HCT116 (cell line): ENCODE measurements around the gene WIF1. TPM values are rescaled to one million over a fixed set of nuclear protein-coding genes. Genes with fewer than 3 reads are reported as not detected.

Source experiments
- ATAC-seq: fragments of 200-7000 bp; cut with Tn5 transposase; 2 replicates; pipeline ENCODE4 v1.9.1; 2020; ENCODE audit warnings: mild to moderate bottlenecking, moderate library complexity
- BruUV-seq: library from RNA; stranded (reverse); fragments of 400-500 nt; replicated peaks from 2 replicates; lab custom pipeline; 2021; lab: Mats Ljungman, UMichigan
- CTCF ChIA-PET: fragments of 300-600 bp; sonication (Branson Sonifier 250); formaldehyde crosslinking; loops from one replicate; lab custom pipeline; 2021; ENCODE audit warnings: antibody characterized with exemption; lab: Charles Lee
- POLR2A ChIA-PET: fragments of 300-600, 350-600 bp; sonication (Branson Sonifier 250); formaldehyde crosslinking; loops from one replicate; lab custom pipeline; 2021; ENCODE audit warnings: antibody characterized with exemption; lab: Charles Lee
- RAD21 ChIA-PET, 2 experiments: fragments of 300-600 bp; sonication (Branson Sonifier 250); formaldehyde crosslinking; loops; one replicate each; lab custom pipeline; 2023; ENCODE audit warnings: low total read pairs in 2 of 2; ENCODE audit not compliant: uncharacterized antibody in 2 of 2, unreplicated experiment in 2 of 2, low non-redundant PET in 1 of 2; lab: Charles Lee
- DNase-seq: peaks from one replicate; pipeline ENCODE4 v3.0.0-alpha.2; 2010; ENCODE audit warnings: low read depth, low spot score
- H2AFZ ChIP-seq: fragments of 200-600 bp; shearing (Covaris generic), sonication (generic); 2 replicates; pipeline ENCODE4 v1.6.1; 2017; ENCODE audit warnings: low read depth, mixed run types, mixed read lengths, antibody characterized with exemption, low read length; ENCODE audit not compliant: poor library complexity, severe bottlenecking
- H3K27ac ChIP-seq: 2 replicates; pipeline ENCODE4 v1.5.1; 2012; ENCODE audit warnings: low read depth, low read length
- H3K27me3 ChIP-seq: fragments of 200-600 bp; sonication (generic); 2 replicates; pipeline ENCODE4 v1.6.1; 2016; ENCODE audit warnings: mixed run types, low read length, mixed read lengths; ENCODE audit not compliant: insufficient read depth
- H3K36me3 ChIP-seq, 2 experiments: fragments of 200-500 bp in 1 of 2; fragments of 200-600 bp in 1 of 2; sonication (Bioruptor generic) in 1 of 2; sonication (generic) in 1 of 2; 2 replicates each; pipeline versions ENCODE4 v1.5.1 to v1.6.1; 2014 to 2016; ENCODE audit warnings: low read length in 2 of 2, inconsistent platforms in 1 of 2, mixed read lengths in 1 of 2, mixed run types in 1 of 2; ENCODE audit not compliant: insufficient read depth in 2 of 2, control insufficient read depth in 1 of 2
- H3K4me1 ChIP-seq, 2 experiments: fragments of 200-600 bp in 1 of 2; sonication (generic) in 1 of 2; 2 replicates each; pipeline versions ENCODE4 v1.5.1 to v1.6.1; 2012 to 2017; ENCODE audit warnings: low read length in 2 of 2, inconsistent platforms in 1 of 2, mild to moderate bottlenecking in 1 of 2, mixed read lengths in 1 of 2, mixed run types in 1 of 2, moderate library complexity in 1 of 2; ENCODE audit not compliant: insufficient read depth in 2 of 2, control insufficient read depth in 1 of 2
- H3K4me2 ChIP-seq: fragments of 200-600 bp; sonication (generic); 2 replicates; pipeline ENCODE4 v1.6.1; 2017; ENCODE audit warnings: mixed run types, low read length, mixed read lengths
- H3K4me3 ChIP-seq, 2 experiments: fragments of 200-600 bp in 1 of 2; sonication (generic) in 1 of 2; replicated peaks in 1 of 2; 2 replicates each; pipeline ENCODE4 v1.5.1; 2011 to 2016; ENCODE audit warnings: low read length in 2 of 2, control low read depth in 1 of 2, low read depth in 1 of 2, mild to moderate bottlenecking in 1 of 2, mixed read lengths in 1 of 2, mixed run types in 1 of 2
- H3K79me2 ChIP-seq: fragments of 200-600 bp; sonication (generic); 2 replicates; pipeline ENCODE4 v1.6.1; 2017; ENCODE audit warnings: mild to moderate bottlenecking, mixed run types, low read length, moderate library complexity, mixed read lengths; ENCODE audit not compliant: insufficient read depth
- H3K9ac ChIP-seq: fragments of 200-600 bp; sonication (generic); 2 replicates; pipeline ENCODE4 v1.6.1; 2016; ENCODE audit warnings: low read length, mixed read lengths
- H3K9me2 ChIP-seq: fragments of 200-600 bp; sonication (generic), shearing (Covaris generic); 2 replicates; pipeline ENCODE4 v1.6.1; 2017; ENCODE audit warnings: mixed run types, mild to moderate bottlenecking, moderate library complexity; ENCODE audit not compliant: insufficient read depth
- H3K9me3 ChIP-seq, 2 experiments: fragments of 200-500 bp in 1 of 2; fragments of 200-600 bp in 1 of 2; sonication (Bioruptor generic) in 1 of 2; sonication (generic) in 1 of 2; 2 replicates each; pipeline ENCODE4 v1.6.1; 2014 to 2017; ENCODE audit warnings: low read length in 2 of 2, mixed read lengths in 2 of 2, inconsistent platforms in 1 of 2, low read depth in 1 of 2, mild to moderate bottlenecking in 1 of 2, mixed run types in 1 of 2, moderate library complexity in 1 of 2; ENCODE audit not compliant: control insufficient read depth in 1 of 2, insufficient read depth in 1 of 2
- H4K20me1 ChIP-seq: fragments of 200-600 bp; sonication (generic), shearing (Covaris generic); 2 replicates; pipeline ENCODE4 v1.6.1; 2017; ENCODE audit warnings: mixed run types, mild to moderate bottlenecking, moderate library complexity; ENCODE audit not compliant: insufficient read depth
- CBX3 ChIP-seq: IDR thresholded peaks from 2 replicates; pipeline ENCODE4 v1.6.1; 2012; ENCODE audit warnings: low read depth
- CEBPB ChIP-seq: IDR thresholded peaks from 2 replicates; pipeline ENCODE4 v1.6.1; 2012; ENCODE audit warnings: low read depth
- ELF1 ChIP-seq: IDR thresholded peaks from 2 replicates; pipeline ENCODE4 v1.6.1; 2012; ENCODE audit warnings: low read depth, borderline replicate concordance
- JUND ChIP-seq: IDR thresholded peaks from 2 replicates; pipeline ENCODE4 v1.6.1; 2012
- MAX ChIP-seq: IDR thresholded peaks from 2 replicates; pipeline ENCODE4 v1.6.1; 2012
- POLR2A ChIP-seq: IDR thresholded peaks from 2 replicates; pipeline ENCODE4 v1.7.0; 2011; ENCODE audit warnings: borderline replicate concordance; ENCODE audit not compliant: insufficient read depth, insufficient read length; ENCODE audit errors: extremely low read depth
- POLR2AphosphoS5 ChIP-seq: IDR thresholded peaks from 2 replicates; pipeline ENCODE4 v1.6.1; 2011; ENCODE audit warnings: mild to moderate bottlenecking, low read depth, low read length, moderate library complexity
- RAD21 ChIP-seq: IDR thresholded peaks from 2 replicates; pipeline ENCODE4 v1.6.1; 2012; ENCODE audit warnings: low read depth, mild to moderate bottlenecking
- SIN3A ChIP-seq: IDR thresholded peaks from 2 replicates; pipeline ENCODE4 v1.6.1; 2012; ENCODE audit warnings: low read depth
- SRF ChIP-seq: IDR thresholded peaks from 2 replicates; pipeline ENCODE4 v1.6.1; 2012; ENCODE audit warnings: low read depth
- TCF7L2 ChIP-seq: IDR thresholded peaks from 2 replicates; pipeline ENCODE4 v1.7.0; 2011; ENCODE audit warnings: borderline replicate concordance, inconsistent platforms; ENCODE audit not compliant: insufficient read depth, insufficient read length; ENCODE audit errors: extremely low read depth
- YY1 ChIP-seq: IDR thresholded peaks from 2 replicates; pipeline ENCODE4 v1.6.1; 2011; ENCODE audit warnings: low read length, low read depth, moderate library complexity, mild to moderate bottlenecking; ENCODE audit not compliant: insufficient replicate concordance; ENCODE audit errors: extremely low read depth
- ZBTB33 ChIP-seq: IDR thresholded peaks from 2 replicates; pipeline ENCODE4 v1.6.1; 2011; ENCODE audit warnings: mild to moderate bottlenecking, low read length, moderate library complexity; ENCODE audit not compliant: insufficient replicate concordance; ENCODE audit errors: extremely low read depth
- ZFX ChIP-seq: fragments of 450-650 bp; IDR thresholded peaks from 2 replicates; pipeline ENCODE4 v1.6.1; 2017
- ZNF274 ChIP-seq: fragments of 200-500 bp; sonication (Bioruptor generic); IDR thresholded peaks from 2 replicates; pipeline ENCODE4 v1.6.1; 2014; ENCODE audit warnings: mild to moderate bottlenecking, low read depth, low read length, inconsistent platforms
- intact Hi-C: fragments of 100-400 bp; cut with micrococcal nuclease; formaldehyde crosslinking; loops from 2 replicates; pipeline ENCODE4 v1.10.0; 2022
- total RNA-seq: library from RNA; stranded (reverse); gene quantifications from one replicate; pipeline ENCODE4 v1.2.1, GENCODE V29; 2021; ENCODE audit not compliant: unreplicated experiment

WIF1 gene
- total RNA-seq, 1 experiment from 2014 or later = not detected

- RAD21 ChIA-PET = no interaction called here
- ATAC-seq (no peak), DNase-seq (no peak)
- Histone ChIP-seq H3K9ac (no peak overlapping the region), H3K9me3 (no peaks in the 10 kb centered on the region), H3K4me3 (no peak overlapping the region), H3K27ac (no peak overlapping the region), H3K27me3 (peaks cover 8% of the 10 kb centered on the region; the same call in 1 of the 2 replicates), H4K20me1 (no peaks in the 10 kb centered on the region), H3K79me2 (no peaks in the 10 kb centered on the region), H3K4me2 (no peak overlapping the region), H3K9me2 (no peaks in the 10 kb centered on the region), H3K36me3 (no peaks in the 10 kb centered on the region), H3K4me1 (no peaks in the 10 kb centered on the region)
- POLR2A ChIA-PET = no interaction called here
- intact Hi-C loops = no loop called here
- CTCF ChIA-PET = no interaction called here
- no TSS peak for BruUV-seq
- TF ChIP-seq MAX = no peak
- no peak for TF ChIP-seq POLR2A
- no peak for TF ChIP-seq SRF
- TF ChIP-seq CEBPB = no peak
- TF ChIP-seq JUND = no peak
- TF ChIP-seq, all 23 proteins: peak for 0
- no peak overlapping the region for H2AFZ ChIP-seq
Observed at GRCh38 chr12:65045269-65045668, 75.8 kb downstream of the WIF1 start.

- Histone ChIP-seq H3K4me2 (no peak overlapping the region), H3K36me3 (no peaks in the 10 kb centered on the region), H2AFZ (no peak overlapping the region), H3K27ac (no peak overlapping the region), H4K20me1 (no peaks in the 10 kb centered on the region)
- DNase-seq = no peak
- no peak for TF ChIP-seq POLR2AphosphoS5
- no peak for TF ChIP-seq CBX3
- no peak for TF ChIP-seq SIN3A
- TF ChIP-seq YY1 = no peak
- no peak for TF ChIP-seq ZBTB33
- TF ChIP-seq JUND = no peak
- no peak for TF ChIP-seq ZNF274
- no peak for TF ChIP-seq RAD21
- TF ChIP-seq ZFX = no peak
- TF ChIP-seq SRF = no peak
- no peak for TF ChIP-seq CEBPB
- TF ChIP-seq ELF1 = no peak
- no peak for TF ChIP-seq TCF7L2
- TF ChIP-seq, all 23 proteins: peak for 0
- ChIA-PET POLR2A (no interaction called here), RAD21 (interaction anchor here in 1 of 2 experiments (0.6 kb wide), 1 partner anchor 61 kb away, joined by 4 read pairs; no protein-coding TSS in a partner anchor), CTCF (interaction anchor here (0.9 kb wide), 1 partner anchor 67 kb away, joined by 3 read pairs; no protein-coding TSS in a partner anchor)
- no peaks in the 10 kb centered on the region for H3K9me2 ChIP-seq
- no peaks in the 10 kb centered on the region for H3K79me2 ChIP-seq
- H3K27me3 ChIP-seq = 0 out of 2 replicates have a peak, but pooled peaks cover 4% of the 10 kb centered on the region
- intact Hi-C loops = no loop called here
- H3K9me3 ChIP-seq = no peaks in the 10 kb centered on the region
- no peaks in the 10 kb centered on the region for H3K4me1 ChIP-seq
- 0 out of 2 replicates have a peak, but pooled peaks have one; percentile 30 for ATAC-seq
- BruUV-seq = no TSS peak
- no peak overlapping the region for H3K4me3 ChIP-seq
- no peak overlapping the region for H3K9ac ChIP-seq
Observed at GRCh38 chr12:65039301-65039700, 81.8 kb downstream of the WIF1 start.
